Measurements from ENCODE around the gene DCBLD2.

DCBLD2 gene

DNA sequence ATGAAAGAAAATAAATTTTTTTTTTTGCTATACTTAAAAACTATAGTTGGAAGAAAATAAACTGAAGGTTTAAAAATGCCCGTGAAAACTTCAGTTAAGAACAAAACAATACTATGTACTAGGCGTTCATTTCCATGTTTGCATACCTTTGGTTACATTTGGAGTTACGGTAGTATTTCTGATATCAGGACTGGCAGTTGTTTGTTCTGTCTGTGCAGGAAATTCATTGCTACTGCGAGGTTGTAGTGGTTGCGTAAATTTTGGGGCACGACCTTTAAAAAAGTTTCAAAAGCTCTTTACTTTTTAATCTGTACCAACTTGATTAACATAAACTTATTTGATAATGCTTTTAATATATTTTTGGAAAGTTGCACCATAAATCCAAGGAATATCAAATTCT lies 90.4 kb downstream of the DCBLD2 start:
- TF ChIP-seq, protein P1, sequence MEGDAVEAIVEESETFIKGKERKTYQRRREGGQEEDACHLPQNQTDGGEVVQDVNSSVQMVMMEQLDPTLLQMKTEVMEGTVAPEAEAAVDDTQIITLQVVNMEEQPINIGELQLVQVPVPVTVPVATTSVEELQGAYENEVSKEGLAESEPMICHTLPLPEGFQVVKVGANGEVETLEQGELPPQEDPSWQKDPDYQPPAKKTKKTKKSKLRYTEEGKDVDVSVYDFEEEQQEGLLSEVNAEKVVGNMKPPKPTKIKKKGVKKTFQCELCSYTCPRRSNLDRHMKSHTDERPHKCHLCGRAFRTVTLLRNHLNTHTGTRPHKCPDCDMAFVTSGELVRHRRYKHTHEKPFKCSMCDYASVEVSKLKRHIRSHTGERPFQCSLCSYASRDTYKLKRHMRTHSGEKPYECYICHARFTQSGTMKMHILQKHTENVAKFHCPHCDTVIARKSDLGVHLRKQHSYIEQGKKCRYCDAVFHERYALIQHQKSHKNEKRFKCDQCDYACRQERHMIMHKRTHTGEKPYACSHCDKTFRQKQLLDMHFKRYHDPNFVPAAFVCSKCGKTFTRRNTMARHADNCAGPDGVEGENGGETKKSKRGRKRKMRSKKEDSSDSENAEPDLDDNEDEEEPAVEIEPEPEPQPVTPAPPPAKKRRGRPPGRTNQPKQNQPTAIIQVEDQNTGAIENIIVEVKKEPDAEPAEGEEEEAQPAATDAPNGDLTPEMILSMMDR (IDR thresholded peaks at IDR 0.05; ENCODE audit: extremely low read depth, missing control alignments) = no peak
- no peak for DNase-seq (ENCODE audit: low spot score)

- TF ChIP-seq, protein P1 (IDR thresholded peaks at IDR 0.05; ENCODE audit: extremely low read depth, missing control alignments) = no peak
- DNase-seq (ENCODE audit: low spot score) = peak; percentile 12
Measured at GRCh38 chr3:98809557-98809956, 91.9 kb downstream of the DCBLD2 start.

DNA sequence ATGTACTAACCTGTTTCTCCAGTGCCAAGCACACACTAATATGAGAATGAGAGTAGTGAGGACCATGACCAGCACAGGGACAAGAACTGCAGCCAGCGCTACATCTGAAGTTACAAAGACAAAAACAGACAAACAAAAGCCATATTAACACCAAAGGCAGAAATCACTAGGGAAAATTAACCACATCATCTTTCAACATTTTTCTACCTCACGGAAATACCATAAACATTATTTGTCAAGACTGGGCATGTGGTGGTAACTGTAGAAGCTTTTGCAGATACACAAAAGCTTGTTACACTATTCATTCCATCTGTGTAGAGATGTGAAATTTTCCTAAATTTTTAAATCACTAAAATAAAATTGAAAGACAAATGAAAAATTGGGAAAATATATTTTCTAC lies 93.4 kb downstream of the DCBLD2 start:
- TF ChIP-seq, protein P1 (IDR thresholded peaks at IDR 0.05; ENCODE audit: extremely low read depth, missing control alignments) = no peak
- DNase-seq (ENCODE audit: low spot score) = no peak

DNA sequence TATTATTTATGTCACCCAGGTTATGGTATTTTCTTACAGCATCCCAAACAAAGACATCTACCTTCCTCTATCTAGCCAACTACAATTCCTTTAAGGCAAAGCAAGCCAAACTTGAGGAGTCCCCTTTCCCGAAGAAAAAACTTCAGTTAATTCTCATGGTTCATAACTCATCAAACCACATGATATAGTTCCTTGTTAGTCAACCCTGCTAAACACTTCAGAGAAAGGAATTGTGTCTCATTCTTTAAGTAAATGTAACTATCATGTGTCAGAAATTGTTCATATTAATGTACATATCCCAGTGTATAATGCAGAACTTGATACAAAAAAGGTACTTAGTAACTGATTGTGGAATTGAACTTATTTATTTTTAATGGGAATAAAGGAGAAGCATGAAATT lies 93.9 kb downstream of the DCBLD2 start:
- no peak for DNase-seq (ENCODE audit: low spot score)

GRCh38 chr3:98807011-98807410 lies 94.5 kb downstream of the DCBLD2 start:
- TF ChIP-seq, protein P1 (IDR thresholded peaks at IDR 0.05; ENCODE audit: extremely low read depth, missing control alignments) = no peak
- DNase-seq (ENCODE audit: low spot score) = no peak

More for the DNA sequence above, 93.9 kb downstream of the DCBLD2 start:
- TF ChIP-seq, protein P1 (IDR thresholded peaks at IDR 0.05; ENCODE audit: extremely low read depth, missing control alignments) = no peak

DNA sequence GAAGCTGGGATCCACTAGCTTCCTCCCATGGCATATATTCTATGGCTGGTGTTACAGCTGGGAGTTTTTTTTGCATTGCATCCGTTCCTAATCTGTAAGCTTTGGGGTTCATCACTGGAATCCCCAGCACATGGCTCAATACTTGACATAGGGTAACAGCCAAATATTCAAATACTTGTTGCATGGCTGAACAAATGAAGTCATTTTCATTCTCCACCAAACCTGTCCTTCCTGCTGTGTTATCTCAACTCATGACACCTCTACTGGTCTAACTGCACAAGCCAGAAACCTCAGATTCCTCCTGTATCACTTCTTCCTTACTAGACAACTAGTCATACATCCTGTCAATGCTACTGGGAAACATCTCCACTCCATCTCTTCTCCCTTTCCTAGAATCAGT lies 95.0 kb downstream of the DCBLD2 start:
- no peak for DNase-seq (ENCODE audit: low spot score)
- TF ChIP-seq, protein P1 (IDR thresholded peaks at IDR 0.05; ENCODE audit: extremely low read depth, missing control alignments) = no peak

- no peak for DNase-seq (ENCODE audit: low spot score)
- TF ChIP-seq, protein P1 (IDR thresholded peaks at IDR 0.05; ENCODE audit: extremely low read depth, missing control alignments) = no peak
Measured at GRCh38 chr3:98805571-98805970, 95.9 kb downstream of the DCBLD2 start.
